Neural cell (in vitro differentiated cells): ENCODE measurements around the gene RAB40AL. TPM values are rescaled to one million over a fixed set of nuclear protein-coding genes. Genes with fewer than 3 reads are reported as not detected.
"Not testable (repeated sequence)": the region's sequence is repeated elsewhere in the genome, so short reads cannot be mapped to it uniquely, and the experiment has no call there.

Experiments used
- H2AFZ ChIP-seq: fragments of 200-600, 300-800 bp; sonication (generic), shearing (Covaris generic); 2 replicates; pipeline ENCODE4 v1.6.0; 2014; ENCODE audit warnings: low read depth, mild to moderate bottlenecking, antibody characterized with exemption, low read length, moderate library complexity
- H3F3A ChIP-seq: fragments of 200-600 bp; shearing (Covaris generic); 2 replicates; pipeline ENCODE4 v1.6.1; 2016; ENCODE audit warnings: mild to moderate bottlenecking, moderate library complexity, mixed read lengths, antibody characterized with exemption, low read length; ENCODE audit not compliant: insufficient read depth, poor library complexity, severe bottlenecking
- H3K27ac ChIP-seq: fragments of 200-600, 300-800 bp; sonication (generic), shearing (Covaris generic); 2 replicates; pipeline ENCODE4 v1.5.1; 2014; ENCODE audit warnings: mild to moderate bottlenecking, low read length, moderate library complexity
- H3K27me3 ChIP-seq: fragments of 300-800, 200-600 bp; sonication (generic), shearing (Covaris generic); 2 replicates; pipeline ENCODE4 v1.6.0; 2014; ENCODE audit warnings: mild to moderate bottlenecking, low read depth, low read length, moderate library complexity; ENCODE audit not compliant: insufficient read depth
- H3K36me3 ChIP-seq: fragments of 300-800, 200-600 bp; sonication (generic), shearing (Covaris generic); 2 replicates; pipeline ENCODE4 v1.5.1; 2014; ENCODE audit warnings: mild to moderate bottlenecking, antibody characterized with exemption, low read length, moderate library complexity; ENCODE audit not compliant: insufficient read depth
- H3K4me2 ChIP-seq: fragments of 300-800, 200-600 bp; sonication (generic), shearing (Covaris generic); 2 replicates; pipeline ENCODE4 v1.6.0; 2014; ENCODE audit warnings: mild to moderate bottlenecking, low read length
- H3K4me3 ChIP-seq: fragments of 300-800, 200-600 bp; sonication (generic), shearing (Covaris generic); 2 replicates; pipeline ENCODE4 v1.5.1; 2014; ENCODE audit warnings: mild to moderate bottlenecking, low read length, moderate library complexity
- H3K79me2 ChIP-seq: fragments of 200-600 bp; shearing (Covaris generic); replicated peaks from 2 replicates; pipeline ENCODE4 v1.6.0; 2014; ENCODE audit warnings: mild to moderate bottlenecking, low read length, moderate library complexity; ENCODE audit not compliant: insufficient read depth
- H3K9ac ChIP-seq: fragments of 300-800, 200-600 bp; sonication (generic), shearing (Covaris generic); 2 replicates; pipeline ENCODE4 v1.6.1; 2016; ENCODE audit warnings: mild to moderate bottlenecking, low read length, mixed read lengths
- H3K9me2 ChIP-seq: fragments of 200-600 bp; shearing (Covaris generic); 2 replicates; pipeline ENCODE4 v1.6.1; 2016; ENCODE audit warnings: mild to moderate bottlenecking, low read length, mixed read lengths; ENCODE audit not compliant: insufficient read depth
- H3K9me3 ChIP-seq: fragments of 200-600, 300-800 bp; sonication (generic), shearing (Covaris generic); 2 replicates; pipeline ENCODE4 v1.6.1; 2016; ENCODE audit warnings: mild to moderate bottlenecking, mixed run types, low read length, moderate library complexity, mixed read lengths
- H4K20me1 ChIP-seq: fragments of 200-600 bp; shearing (Covaris generic); 2 replicates; pipeline ENCODE4 v1.6.1; 2016; ENCODE audit warnings: mild to moderate bottlenecking, mixed run types; ENCODE audit not compliant: insufficient read depth
- CTCF ChIP-seq: fragments of 450-650 bp; IDR thresholded peaks from 2 replicates; pipeline ENCODE4 v1.5.1; 2014; ENCODE audit warnings: antibody characterized with exemption, mild to moderate bottlenecking, moderate library complexity; ENCODE audit not compliant: poor library complexity, severe bottlenecking
- EP300 ChIP-seq: fragments of 450-650 bp; conservative IDR thresholded peaks from 2 replicates; pipeline ENCODE4 v1.6.1; 2014; ENCODE audit warnings: antibody characterized with exemption, mild to moderate bottlenecking, moderate library complexity; ENCODE audit not compliant: poor library complexity, severe bottlenecking
- EZH2 ChIP-seq: fragments of 200-600, 300-800 bp; shearing (Covaris generic), sonication (generic); IDR thresholded peaks from 2 replicates; pipeline ENCODE4 v1.6.1; 2014; ENCODE audit warnings: antibody characterized with exemption, low read length, borderline replicate concordance, mild to moderate bottlenecking; ENCODE audit not compliant: insufficient read depth, poor library complexity, severe bottlenecking
- MXI1 ChIP-seq: fragments of 450-650 bp; conservative IDR thresholded peaks from 2 replicates; pipeline ENCODE4 v1.6.1; 2014; ENCODE audit warnings: antibody characterized with exemption, mild to moderate bottlenecking; ENCODE audit not compliant: poor library complexity, severe bottlenecking
- POLR2AphosphoS5 ChIP-seq: IDR thresholded peaks from 2 replicates; pipeline ENCODE4 v1.6.1; 2012
- RAD21 ChIP-seq: fragments of 450-650 bp; conservative IDR thresholded peaks from 2 replicates; pipeline ENCODE4 v1.6.1; 2014; ENCODE audit warnings: antibody characterized with exemption, mild to moderate bottlenecking, moderate library complexity
- REST ChIP-seq: IDR thresholded peaks from 2 replicates; pipeline ENCODE4 v1.6.1; 2012; ENCODE audit warnings: borderline replicate concordance
- SMC3 ChIP-seq: fragments of 450-650 bp; conservative IDR thresholded peaks from 2 replicates; pipeline ENCODE4 v1.6.1; 2014; ENCODE audit warnings: antibody characterized with exemption, mild to moderate bottlenecking, moderate library complexity; ENCODE audit not compliant: poor library complexity
- TAF1 ChIP-seq: IDR thresholded peaks from 2 replicates; pipeline ENCODE4 v1.6.1; 2012; ENCODE audit warnings: low read depth
- polyA minus RNA-seq: library from RNA; depleted of rRNA, polyadenylated mRNA; stranded (reverse); fragments of >200 nt; gene quantifications from 2 replicates; pipeline ENCODE4 v1.2.3, GENCODE V29; 2014
- polyA plus RNA-seq: library from polyadenylated mRNA; depleted of rRNA; stranded (reverse); fragments of >200 nt; gene quantifications from 2 replicates; pipeline ENCODE4 v1.2.3, GENCODE V29; 2014

RAB40AL gene
- polyA plus RNA-seq (0.35 TPM in 1 of 2 replicates, not detected in the other), polyA minus RNA-seq (1.9 and 3.9 TPM in 2 replicates)

- not testable (repeated sequence) for H2AFZ ChIP-seq, H3K4me3 ChIP-seq, H3K27me3 ChIP-seq, H3K79me2 ChIP-seq, H3K9me3 ChIP-seq, H3K9ac ChIP-seq, H3K9me2 ChIP-seq, H3K4me2 ChIP-seq, H4K20me1 ChIP-seq, H3K36me3 ChIP-seq, H3K27ac ChIP-seq, H3F3A ChIP-seq
Observed at GRCh38 chrX:102936972-102937371, at the start of gene RAB40AL. Gene RAB40AL (plus strand): TSS chrX:102937272. CDS start chrX:102937319, 47 bp downstream.

- Histone ChIP-seq H3K9me2 (no peaks in the 10 kb centered on the region), H3K9ac (no peak overlapping the region)
Observed at GRCh38 chrX:102887687-102888086, 49.4 kb upstream of the RAB40AL start.

More at GRCh38 chrX:102887687-102888086, 49.4 kb upstream of the RAB40AL start:
- H3K79me2 ChIP-seq, result no peaks in the 10 kb centered on the region
- no peaks in the 10 kb centered on the region for H3F3A ChIP-seq
- TF ChIP-seq EZH2 (no peak), MXI1 (no peak), SMC3 (no peak), EP300 (no peak), CTCF (no peak), REST (no peak), TAF1 (no peak), POLR2AphosphoS5 (no peak), RAD21 (no peak)
- no peak overlapping the region for H3K4me2 ChIP-seq
- H3K27me3 ChIP-seq, result no peaks in the 10 kb centered on the region
- H2AFZ ChIP-seq, result no peak overlapping the region
- H3K27ac ChIP-seq, result no peak overlapping the region
- H3K36me3 ChIP-seq, result no peaks in the 10 kb centered on the region
- no peaks in the 10 kb centered on the region for H4K20me1 ChIP-seq
- no peaks in the 10 kb centered on the region for H3K9me3 ChIP-seq
- no peak overlapping the region for H3K4me3 ChIP-seq
